Measurements from ENCODE around the gene EHD1. TPM values are rescaled to one million over a fixed set of nuclear protein-coding genes. Genes with fewer than 3 reads are reported as not detected.

EHD1 gene
- total RNA-seq (2014; rRNA removed; shearing (Covaris generic)), result 13.5 and 14.2 TPM in 2 replicates

GRCh38 chr11:64878494-64879243, at the start of gene EHD1:
EHD1 (minus strand) TSS chr11:64878621; CDS start chr11:64878464, 157 bp downstream.
- peak; percentile 93 for DNase-seq (ENCODE audit: low spot score)

GRCh38 chr11:64926689-64927088, 48.3 kb upstream of the EHD1 start:
- no peak for DNase-seq (ENCODE audit: low spot score)

DNA sequence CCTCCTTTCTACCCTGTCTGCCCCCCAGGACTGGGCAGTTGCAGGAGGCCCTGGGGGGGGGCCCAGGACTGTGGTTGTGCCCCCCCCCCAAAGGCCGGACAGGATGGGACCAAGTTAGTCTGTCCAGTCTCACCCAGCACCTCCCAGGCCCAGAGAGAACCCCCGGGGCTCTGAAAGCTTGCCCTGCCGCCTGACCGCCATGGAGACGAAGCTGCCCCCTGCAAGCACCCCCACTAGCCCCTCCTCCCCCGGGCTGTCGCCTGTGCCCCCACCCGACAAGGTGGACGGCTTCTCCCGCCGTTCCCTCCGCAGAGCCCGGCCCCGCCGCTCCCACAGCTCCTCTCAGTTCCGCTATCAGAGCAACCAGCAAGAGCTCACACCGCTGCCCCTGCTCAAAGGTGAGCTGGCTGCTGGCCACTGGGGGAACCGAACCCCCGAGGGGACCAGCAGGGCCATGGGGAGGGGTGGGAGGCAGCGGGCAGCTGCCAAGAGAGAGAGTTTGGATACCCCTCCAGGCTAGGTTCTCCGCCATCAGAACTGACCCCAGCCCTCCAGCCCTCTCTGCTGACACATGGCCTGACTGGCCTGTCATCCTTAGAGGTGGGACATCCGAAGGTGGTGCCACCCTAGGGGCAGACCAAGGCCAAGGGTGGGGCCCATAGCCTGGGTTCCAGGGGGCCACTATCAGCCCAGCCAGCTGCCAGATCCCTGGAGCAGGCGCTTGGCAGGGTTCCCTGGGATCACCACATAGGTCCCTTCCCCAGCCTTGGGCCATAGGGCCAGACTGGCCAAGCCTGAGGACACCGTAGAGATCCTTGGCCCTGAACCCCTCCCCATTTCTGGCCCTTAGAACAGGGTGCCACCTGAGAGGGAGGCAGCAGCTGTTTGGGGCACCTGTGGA, 47.4 kb upstream of the EHD1 start:
- DNase-seq (ENCODE audit: low spot score), result no peak

DNA sequence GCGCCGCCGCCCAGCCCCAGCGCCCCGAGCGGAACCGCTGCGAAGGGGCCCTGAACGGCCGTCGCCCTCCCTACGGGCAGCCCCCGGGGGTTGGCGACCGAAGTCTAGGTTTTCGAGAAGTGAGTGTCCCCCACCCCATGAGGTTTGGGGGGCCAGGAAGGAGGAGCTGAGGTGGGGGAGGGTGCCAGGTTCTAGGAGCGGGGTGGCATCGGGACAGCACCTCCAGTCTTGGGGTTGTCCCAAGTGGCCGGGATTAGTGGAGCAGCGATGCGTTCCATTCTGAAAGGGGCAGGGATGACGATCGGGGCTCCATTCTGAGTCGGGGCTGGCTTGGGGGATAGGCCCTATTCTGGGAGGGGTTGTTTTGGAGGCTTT, 46.5 kb upstream of the EHD1 start:
- DNase-seq (ENCODE audit: low spot score), result no peak

- peak; percentile 96 for DNase-seq (ENCODE audit: low spot score)
Observed at GRCh38 chr11:64923944-64924909, 45.8 kb upstream of the EHD1 start, which contains the start of gene PPP2R5B. PPP2R5B (plus strand) TSS chr11:64924689; CDS start chr11:64925735, 1,046 bp downstream.

- no peak for DNase-seq (ENCODE audit: low spot score)
Observed at GRCh38 chr11:64923151-64923661, 44.8 kb upstream of the EHD1 start.

GRCh38 chr11:64921384-64921783, 43.0 kb upstream of the EHD1 start:
- no peak for DNase-seq (ENCODE audit: low spot score)

DNA sequence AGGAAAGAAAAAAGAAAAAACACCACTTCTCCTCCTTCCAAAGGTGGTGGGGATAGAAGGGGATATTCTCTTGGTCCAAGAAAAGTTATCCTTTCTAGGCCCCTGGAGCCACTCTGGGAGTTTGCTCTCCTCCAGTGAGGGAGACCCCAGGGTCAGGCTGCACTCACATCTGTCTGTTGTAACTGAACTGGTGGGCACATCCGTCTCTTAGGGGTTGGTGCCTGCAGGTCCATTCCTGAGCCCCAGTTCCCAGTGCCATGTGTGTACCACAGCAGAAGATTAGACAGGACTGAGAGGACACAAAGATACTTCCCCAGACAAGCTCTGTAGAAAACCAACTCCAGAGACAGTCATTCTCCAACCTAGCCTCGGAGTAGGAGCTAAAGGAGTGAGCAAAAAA, 41.7 kb upstream of the EHD1 start:
- DNase-seq (ENCODE audit: low spot score), result no peak

DNA sequence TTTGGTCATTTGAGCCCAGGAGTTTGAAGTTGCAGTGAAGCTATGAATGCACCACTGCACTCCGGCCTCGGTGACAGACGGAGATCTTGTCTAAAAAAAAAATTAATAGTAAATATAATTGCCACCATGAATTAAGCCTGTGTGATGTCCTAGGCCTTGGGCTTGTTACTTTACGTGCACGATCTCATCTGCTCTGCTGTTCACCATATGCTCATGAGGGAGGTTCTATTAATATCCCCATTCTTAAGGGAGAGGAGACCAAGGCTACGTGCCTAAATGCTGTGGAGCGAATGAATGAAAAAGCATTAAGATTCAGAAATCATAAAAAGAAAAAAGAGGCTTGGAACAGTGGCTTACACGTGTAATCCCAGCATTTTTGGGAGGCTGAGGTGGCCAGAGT, 41.2 kb upstream of the EHD1 start:
- no peak for DNase-seq (ENCODE audit: low spot score)

DNA sequence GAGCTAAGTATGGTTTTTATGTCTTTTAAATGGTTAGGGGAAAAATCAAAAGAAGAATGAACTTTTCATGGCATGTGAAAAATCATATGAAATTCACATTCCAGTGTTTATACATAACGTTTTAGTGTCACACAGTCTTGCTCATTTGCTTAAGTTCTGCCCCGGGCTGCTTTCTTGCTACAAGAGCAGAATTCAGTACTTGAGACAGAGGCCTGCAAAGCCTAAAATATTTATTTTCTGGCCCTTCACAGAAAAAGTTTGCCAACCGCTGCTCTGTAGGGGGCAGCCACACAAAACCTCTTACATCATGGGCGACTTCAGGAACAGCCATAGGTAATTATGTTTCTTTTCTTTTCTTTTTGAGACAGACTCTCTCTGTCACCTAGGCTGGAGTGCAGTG, 39.6 kb upstream of the EHD1 start:
- peak; percentile 38 for DNase-seq (ENCODE audit: low spot score)

DNA sequence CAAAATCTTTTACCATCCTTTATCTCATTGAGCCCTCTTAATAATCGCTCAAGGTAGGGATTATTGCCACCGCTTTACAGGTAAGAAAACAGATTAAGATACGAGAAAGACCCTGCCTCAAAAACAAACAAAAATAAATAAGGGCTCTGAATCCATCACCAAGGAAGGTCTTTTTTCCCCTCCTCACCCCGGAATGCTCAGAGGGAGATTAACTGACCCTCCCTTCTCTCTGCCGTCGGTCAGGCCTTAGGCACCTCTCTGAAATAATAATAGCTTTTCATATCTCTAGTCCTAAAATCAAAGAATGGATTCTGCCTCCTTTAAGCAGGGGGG, 39.2 kb upstream of the EHD1 start:
- no peak for DNase-seq (ENCODE audit: low spot score)

DNA sequence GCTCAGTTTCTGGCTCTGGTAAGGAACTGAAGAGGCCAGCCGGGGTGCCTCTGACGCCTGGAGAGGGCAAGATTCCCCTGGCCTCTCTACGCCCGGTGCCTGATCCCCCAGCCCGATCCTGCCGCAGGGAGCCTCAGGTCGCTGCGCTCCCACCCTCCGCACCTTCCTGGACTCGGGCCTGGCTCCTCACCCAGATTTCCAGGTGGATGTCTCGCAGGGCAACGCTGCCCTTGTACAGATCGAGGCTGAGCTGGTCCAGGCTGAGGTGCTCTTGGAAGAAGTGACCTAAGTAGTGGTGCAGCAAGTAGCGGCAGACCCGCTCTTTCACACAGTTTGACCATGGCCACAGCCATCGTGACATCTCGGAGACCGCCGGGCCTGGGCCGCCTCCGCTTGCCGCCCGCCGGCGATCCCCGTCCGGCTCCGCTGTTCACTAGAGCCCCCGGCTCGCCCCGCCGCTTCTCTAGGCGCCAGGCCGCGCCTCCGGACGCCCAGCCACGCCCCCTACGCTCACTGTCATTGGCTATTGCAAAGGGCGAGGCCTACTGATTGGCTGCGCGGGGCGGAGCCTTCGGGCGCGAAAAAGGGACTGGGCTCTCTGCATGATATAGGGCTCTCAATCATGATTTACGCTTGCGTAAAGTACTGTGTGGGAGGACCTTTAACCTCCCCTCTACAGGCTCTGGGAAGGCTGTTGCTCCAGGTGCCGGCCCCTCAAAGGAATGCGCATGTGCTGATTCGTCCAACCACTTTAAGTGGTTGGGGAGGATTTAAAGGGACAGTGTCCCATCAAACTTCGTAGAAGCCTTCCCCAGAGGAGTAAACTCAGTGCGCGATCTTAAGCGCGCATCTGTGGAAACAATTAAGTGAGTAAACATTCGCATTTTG, 38.6 kb upstream of the EHD1 start, which contains the start of gene ATG2A:
Gene ATG2A (minus strand): TSS at position 435 of the 888 bp plus-strand sequence. CDS start 74 bp downstream, at position 361.
- peak; percentile 99 for DNase-seq (ENCODE audit: low spot score)

DNA sequence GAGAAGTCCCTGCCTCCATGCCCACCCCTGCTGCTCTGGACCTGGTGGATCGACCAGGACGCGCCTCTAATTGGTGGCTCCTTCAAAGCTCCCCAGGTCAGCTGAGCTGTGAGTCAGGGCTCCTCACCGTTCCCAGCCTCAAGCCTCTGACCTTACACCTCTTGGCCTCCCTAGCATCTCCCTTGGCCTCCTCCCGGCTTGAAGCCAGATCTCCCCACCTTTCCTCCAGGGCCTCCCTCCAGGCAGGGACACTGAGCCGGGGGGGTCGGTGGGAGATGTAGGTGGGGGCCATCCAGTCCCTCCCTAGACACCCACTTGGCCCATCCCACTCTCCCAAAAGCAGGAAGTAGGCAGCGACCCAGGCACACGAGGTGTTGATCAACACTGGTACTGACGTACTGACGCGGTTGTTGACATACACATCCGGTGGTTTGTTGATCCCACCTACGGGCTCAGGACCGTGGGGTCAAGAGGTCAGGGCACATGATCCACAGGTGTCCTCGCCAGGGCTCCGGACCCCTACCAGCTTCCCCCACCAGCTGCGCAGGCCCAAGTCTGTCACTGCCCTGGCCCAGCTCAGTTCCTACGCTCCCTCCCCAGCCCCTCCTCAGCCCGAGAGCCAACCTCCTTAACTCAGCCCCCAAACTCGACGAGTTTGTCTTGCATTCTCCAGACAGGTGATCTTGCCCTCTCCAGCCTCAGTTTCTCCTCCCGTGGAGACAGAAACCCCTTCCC, 37.8 kb upstream of the EHD1 start:
- DNase-seq (ENCODE audit: low spot score), result peak; percentile 42

DNA sequence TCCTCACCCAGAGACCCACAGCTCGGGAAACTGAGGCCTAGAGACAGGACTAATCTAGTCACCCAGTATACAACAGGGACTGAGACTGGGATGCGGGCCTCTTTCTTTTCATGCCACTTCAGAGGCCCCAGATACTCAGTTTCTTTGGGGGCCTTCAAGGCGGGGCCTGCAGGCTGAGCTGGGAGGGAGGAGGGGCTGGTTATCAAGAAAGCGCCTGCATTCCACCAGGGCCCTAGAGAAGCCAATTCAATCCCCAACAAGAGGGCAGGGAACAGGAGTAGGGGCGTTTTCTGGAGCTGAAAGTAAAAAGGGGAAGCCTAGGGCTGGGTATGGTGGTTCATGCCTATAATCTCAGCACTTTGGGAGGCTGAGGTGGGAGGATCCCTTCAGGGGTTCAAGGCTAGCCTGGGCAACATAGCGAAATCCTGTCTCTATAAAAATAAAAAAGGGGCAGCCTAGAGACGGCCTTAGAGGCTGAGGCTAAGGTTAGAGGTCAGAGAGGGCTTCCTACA, 37.0 kb upstream of the EHD1 start:
- no peak for DNase-seq (ENCODE audit: low spot score)

DNA sequence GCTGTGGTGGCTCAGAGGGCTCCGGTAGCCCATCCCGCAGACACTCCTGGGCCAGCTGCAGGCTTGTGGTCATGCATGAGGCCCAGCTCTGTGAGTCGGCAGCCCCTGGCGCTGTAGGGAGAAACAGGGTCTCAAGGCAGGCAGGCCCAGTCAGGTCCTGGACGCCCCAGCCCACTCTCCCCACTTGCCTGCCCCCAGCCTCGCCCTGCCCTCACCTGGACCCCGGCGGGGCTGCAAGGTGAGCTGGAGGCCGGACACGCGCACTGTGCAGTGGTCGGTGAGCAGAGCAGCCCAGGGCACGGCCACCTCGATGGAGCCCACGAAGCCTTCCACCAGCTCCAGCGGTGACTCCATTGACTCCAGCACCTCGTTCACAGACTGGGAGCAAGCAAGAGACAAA, 35.7 kb upstream of the EHD1 start:
- no peak for DNase-seq (ENCODE audit: low spot score)

DNA sequence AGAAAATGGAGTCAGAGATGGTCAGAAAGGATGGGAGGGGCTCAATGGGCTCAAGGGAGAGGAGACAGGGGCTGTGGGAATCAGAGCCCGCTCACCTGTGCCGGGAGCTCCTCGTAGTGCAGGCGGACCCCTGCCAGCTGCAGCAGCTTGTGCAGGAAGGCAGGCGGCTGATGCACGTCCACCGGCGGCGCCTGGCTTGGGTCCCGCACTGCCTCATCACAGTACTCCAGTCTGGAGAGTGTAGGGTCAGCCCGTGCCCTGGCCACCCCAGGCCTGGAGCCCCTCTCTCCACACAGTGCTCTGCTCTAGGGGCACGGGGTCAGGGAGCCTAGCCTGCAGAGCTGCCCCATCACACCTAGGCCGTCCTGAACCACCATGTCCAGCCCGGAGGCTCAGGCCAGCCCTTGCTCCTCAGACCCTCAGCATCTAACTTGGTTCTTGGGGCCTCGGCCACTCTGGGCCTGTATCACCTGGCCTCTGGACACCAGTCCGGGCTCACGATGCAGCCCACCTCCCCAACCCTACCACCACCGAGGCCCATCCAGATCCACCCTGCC, 34.8 kb upstream of the EHD1 start:
- no peak for DNase-seq (ENCODE audit: low spot score)

GRCh38 chr11:64911689-64912088, 33.3 kb upstream of the EHD1 start:
- no peak for DNase-seq (ENCODE audit: low spot score)

DNA sequence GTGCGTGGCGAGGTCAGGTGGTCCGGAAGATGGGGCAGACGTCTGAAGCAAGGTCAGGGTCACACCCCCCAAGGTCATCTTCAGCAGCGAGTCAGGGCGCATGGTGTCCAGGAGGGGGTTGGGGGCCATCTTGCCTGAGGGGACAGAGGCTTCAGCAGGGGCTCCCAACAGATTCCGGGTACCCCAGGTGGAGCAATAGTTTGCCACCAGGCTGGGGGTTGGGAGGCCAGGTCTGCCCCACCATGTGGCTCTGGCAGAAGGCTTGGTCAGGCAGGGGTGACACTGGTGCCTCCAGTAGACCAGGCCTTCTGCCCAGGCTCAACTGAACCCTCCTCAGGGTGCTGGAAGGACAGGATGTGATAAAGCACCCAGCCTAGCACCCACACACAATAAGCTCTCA, 32.7 kb upstream of the EHD1 start:
- no peak for DNase-seq (ENCODE audit: low spot score)

GRCh38 chr11:64910451-64911093, 32.2 kb upstream of the EHD1 start:
- no peak for DNase-seq (ENCODE audit: low spot score)
